Skeletal muscle satellite cell (primary cell): ENCODE measurements around the gene GDF7.

Experiments
- H3K27me3 ChIP-seq: 2 replicates; pipeline ENCODE4 v1.7.0; 2013; ENCODE audit warnings: low read length; ENCODE audit not compliant: control insufficient read depth, insufficient read depth
- H3K36me3 ChIP-seq: 2 replicates; pipeline ENCODE4 v1.7.0; 2013; ENCODE audit warnings: mild to moderate bottlenecking, control low read depth, low read length; ENCODE audit not compliant: insufficient read depth
- H3K4me1 ChIP-seq: 2 replicates; pipeline ENCODE4 v1.7.0; 2013; ENCODE audit warnings: low read length; ENCODE audit not compliant: control insufficient read depth, insufficient read depth
- H3K4me2 ChIP-seq: 2 replicates; pipeline ENCODE4 v1.7.0; 2013; ENCODE audit warnings: mild to moderate bottlenecking, low read length
- H3K4me3 ChIP-seq: 2 replicates; pipeline ENCODE4 v1.7.0; 2013; ENCODE audit warnings: low read length
- H3K9ac ChIP-seq: 2 replicates; pipeline ENCODE4 v1.7.0; 2013; ENCODE audit warnings: mild to moderate bottlenecking, low read depth, low read length, moderate library complexity
- H3K9me3 ChIP-seq: replicated peaks from 2 replicates; pipeline ENCODE4 v1.7.0; 2013; ENCODE audit warnings: mild to moderate bottlenecking, control low read depth, low read length

The GDF7 gene

GRCh38 chr2:20653695-20654534 is 13.0 kb upstream of the GDF7 start:
- no peak overlapping the region for H3K4me2 ChIP-seq
- H3K9me3 ChIP-seq, result no peaks in the 10 kb centered on the region
- H3K9ac ChIP-seq, result no peak overlapping the region
- no peaks in the 10 kb centered on the region for H3K36me3 ChIP-seq
- peaks cover 17% of the 10 kb centered on the region for H3K4me1 ChIP-seq
- no peak overlapping the region for H3K4me3 ChIP-seq
- peaks cover 31% of the 10 kb centered on the region for H3K27me3 ChIP-seq

GRCh38 chr2:20654535-20654813 is 12.5 kb upstream of the GDF7 start:
- H3K9me3 ChIP-seq, result no peaks in the 10 kb centered on the region
- peaks cover 37% of the 10 kb centered on the region for H3K27me3 ChIP-seq
- H3K36me3 ChIP-seq, result no peaks in the 10 kb centered on the region
- no peak overlapping the region for H3K9ac ChIP-seq
- H3K4me2 ChIP-seq, result no peak overlapping the region
- no peak overlapping the region for H3K4me3 ChIP-seq
- peaks cover 15% of the 10 kb centered on the region for H3K4me1 ChIP-seq

- H3K4me3 ChIP-seq, result no peak overlapping the region
- peaks cover 53% of the 10 kb centered on the region for H3K27me3 ChIP-seq
- H3K4me2 ChIP-seq, result no peak overlapping the region
Observed at GRCh38 chr2:20656561-20656960, 10.4 kb upstream of the GDF7 start.

GRCh38 chr2:20657522-20658235 is 9.3 kb upstream of the GDF7 start:
- peaks cover 64% of the 10 kb centered on the region for H3K27me3 ChIP-seq
- no peak overlapping the region for H3K4me2 ChIP-seq
- no peaks in the 10 kb centered on the region for H3K36me3 ChIP-seq
- H3K9me3 ChIP-seq, result no peaks in the 10 kb centered on the region
- H3K9ac ChIP-seq, result no peak overlapping the region
- H3K4me1 ChIP-seq, result no peaks in the 10 kb centered on the region
- H3K4me3 ChIP-seq, result no peak overlapping the region

More at GRCh38 chr2:20656561-20656960, 10.4 kb upstream of the GDF7 start:
- Histone ChIP-seq H3K9ac (no peak overlapping the region), H3K9me3 (no peaks in the 10 kb centered on the region), H3K4me1 (peaks cover 2% of the 10 kb centered on the region), H3K36me3 (no peaks in the 10 kb centered on the region)

- Histone ChIP-seq H3K4me2 (no peak overlapping the region), H3K36me3 (no peaks in the 10 kb centered on the region), H3K9ac (no peak overlapping the region), H3K9me3 (no peaks in the 10 kb centered on the region), H3K4me1 (no peaks in the 10 kb centered on the region), H3K27me3 (peaks cover 85% of the 10 kb centered on the region), H3K4me3 (no peak overlapping the region)
Observed at GRCh38 chr2:20660506-20661420, 6.2 kb upstream of the GDF7 start.

GRCh38 chr2:20661421-20662307 is 5.3 kb upstream of the GDF7 start:
- Histone ChIP-seq H3K9me3 (no peaks in the 10 kb centered on the region), H3K27me3 (peaks cover 87% of the 10 kb centered on the region), H3K9ac (no peak overlapping the region), H3K4me3 (no peak overlapping the region), H3K4me1 (peaks cover 6% of the 10 kb centered on the region), H3K36me3 (no peaks in the 10 kb centered on the region), H3K4me2 (no peak overlapping the region)

- H3K4me3 ChIP-seq, result no peak overlapping the region
- no peaks in the 10 kb centered on the region for H3K9me3 ChIP-seq
- no peaks in the 10 kb centered on the region for H3K36me3 ChIP-seq
- no peak overlapping the region for H3K9ac ChIP-seq
- peaks cover 81% of the 10 kb centered on the region for H3K27me3 ChIP-seq
- H3K4me2 ChIP-seq, result no peak overlapping the region
- peaks cover 7% of the 10 kb centered on the region for H3K4me1 ChIP-seq
Observed at GRCh38 chr2:20662308-20662937, 4.5 kb upstream of the GDF7 start.

- no peak overlapping the region for H3K4me2 ChIP-seq
- no peak overlapping the region for H3K9ac ChIP-seq
- H3K9me3 ChIP-seq, result no peaks in the 10 kb centered on the region
- H3K4me1 ChIP-seq, result peaks cover 7% of the 10 kb centered on the region
- peaks cover 85% of the 10 kb centered on the region for H3K27me3 ChIP-seq
- no peaks in the 10 kb centered on the region for H3K36me3 ChIP-seq
- no peak overlapping the region for H3K4me3 ChIP-seq
Observed at GRCh38 chr2:20663196-20664070, 3.5 kb upstream of the GDF7 start.

GRCh38 chr2:20664071-20664390 is 2.9 kb upstream of the GDF7 start:
- Histone ChIP-seq H3K4me2 (no peak overlapping the region), H3K4me1 (peaks cover 7% of the 10 kb centered on the region), H3K9ac (no peak overlapping the region), H3K27me3 (peaks cover 88% of the 10 kb centered on the region), H3K9me3 (no peaks in the 10 kb centered on the region), H3K4me3 (no peak overlapping the region), H3K36me3 (no peaks in the 10 kb centered on the region)
